Activated T-helper 17 cell treated with anti-CD3 and anti-CD28 coated beads, Interleukin-2, amount 50 U/mL, for 72 hours (primary cell): ENCODE data around the gene LARGE1. TPM values are rescaled to one million over a fixed set of nuclear protein-coding genes. Genes with fewer than 3 reads are reported as not detected.

ENCODE experiments used
- ATAC-seq: fragments of 150-1000 bp; cut with Tn5 transposase; replicated peaks from 2 replicates; pipeline ENCODE4 v1.10.0; 2021; ENCODE audit warnings: mild to moderate bottlenecking, moderate library complexity
- H3K27ac Mint-ChIP-seq: one replicate; pipeline ENCODE4 v1.8.0; 2022; ENCODE audit warnings: mixed read lengths
- H3K27me3 Mint-ChIP-seq: one replicate; pipeline ENCODE4 v1.8.0; 2022; ENCODE audit warnings: mixed read lengths
- H3K36me3 Mint-ChIP-seq: one replicate; pipeline ENCODE4 v1.8.0; 2022; ENCODE audit warnings: low read depth, mild to moderate bottlenecking, mixed read lengths
- H3K4me1 Mint-ChIP-seq: one replicate; pipeline ENCODE4 v1.8.0; 2022; ENCODE audit warnings: mixed read lengths
- H3K4me3 Mint-ChIP-seq: one replicate; pipeline ENCODE4 v1.8.0; 2022; ENCODE audit warnings: mild to moderate bottlenecking, mixed read lengths
- H3K9me3 Mint-ChIP-seq: one replicate; pipeline ENCODE4 v1.8.0; 2022; ENCODE audit warnings: mixed read lengths
- total RNA-seq, 2 donors: library from RNA; stranded (reverse); gene quantifications; one replicate each; pipeline ENCODE4 v1.2.3, GENCODE V29; 2022

The LARGE1 gene
- total RNA-seq, 2 donors from 2014 or later, result 0.45 to 0.73 TPM

DNA sequence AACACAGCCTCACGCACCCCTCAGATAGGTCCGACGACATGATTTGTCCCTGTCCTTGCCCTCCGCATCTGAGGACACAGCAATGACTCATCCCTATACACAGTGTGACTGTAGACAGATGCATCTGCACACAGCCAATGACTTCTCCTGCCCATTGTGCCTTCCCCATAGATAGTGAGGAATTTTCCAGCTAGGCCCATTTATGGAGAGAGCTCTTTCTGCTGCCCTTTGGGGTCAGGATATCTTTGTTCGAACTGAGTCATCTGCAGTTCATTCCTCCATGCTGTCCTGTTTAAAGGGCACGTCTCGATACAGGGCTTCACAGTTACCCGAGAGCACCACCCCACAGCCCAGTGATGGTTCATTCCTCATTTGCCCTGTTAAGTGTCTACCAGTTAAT lies 96.7 kb downstream of the LARGE1 start:
- H3K4me1 Mint-ChIP-seq, result no peaks in the 10 kb centered on the region
- peaks cover 7% of the 10 kb centered on the region for H3K9me3 Mint-ChIP-seq
- no peaks in the 10 kb centered on the region for H3K36me3 Mint-ChIP-seq
- H3K4me3 Mint-ChIP-seq, result no peak overlapping the region
- ATAC-seq, result no peak
- H3K27me3 Mint-ChIP-seq, result no peaks in the 10 kb centered on the region
- H3K27ac Mint-ChIP-seq, result no peak overlapping the region

GRCh38 chr22:33821290-33821689 lies 99.0 kb downstream of the LARGE1 start:
- H3K4me1 Mint-ChIP-seq, result no peaks in the 10 kb centered on the region
- no peaks in the 10 kb centered on the region for H3K27me3 Mint-ChIP-seq
- no peak overlapping the region for H3K27ac Mint-ChIP-seq
- H3K4me3 Mint-ChIP-seq, result no peak overlapping the region
- H3K36me3 Mint-ChIP-seq, result no peaks in the 10 kb centered on the region
- ATAC-seq, result no peak
- H3K9me3 Mint-ChIP-seq, result peaks cover 7% of the 10 kb centered on the region

DNA sequence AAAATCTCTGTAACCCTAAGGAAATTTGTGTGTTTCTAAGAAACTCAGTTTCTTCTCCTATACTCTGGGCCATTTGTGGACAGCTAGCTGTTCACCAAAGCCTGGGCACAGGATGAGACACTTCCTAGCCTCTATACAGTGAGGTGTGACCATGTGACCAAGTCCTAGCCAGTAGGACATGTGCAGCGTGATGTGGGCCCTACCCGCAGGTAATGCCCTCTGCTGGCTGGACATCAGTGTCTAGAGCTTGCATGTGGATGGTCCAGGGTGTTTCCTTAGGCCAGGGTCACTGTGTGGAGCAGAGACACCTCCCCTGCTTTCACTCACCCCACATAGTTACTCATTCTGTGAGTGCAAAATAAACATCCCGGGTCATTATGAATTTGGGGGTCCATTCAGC lies 100.5 kb downstream of the LARGE1 start:
- Mint-ChIP-seq H3K4me3 (no peak overlapping the region), H3K4me1 (no peaks in the 10 kb centered on the region), H3K36me3 (no peaks in the 10 kb centered on the region), H3K27ac (no peak overlapping the region), H3K9me3 (peaks cover 7% of the 10 kb centered on the region), H3K27me3 (no peaks in the 10 kb centered on the region)
- no peak for ATAC-seq

- no peak for ATAC-seq
- Mint-ChIP-seq H3K36me3 (no peaks in the 10 kb centered on the region), H3K4me3 (no peak overlapping the region), H3K9me3 (peaks cover 7% of the 10 kb centered on the region), H3K4me1 (no peaks in the 10 kb centered on the region), H3K27ac (no peak overlapping the region), H3K27me3 (no peaks in the 10 kb centered on the region)
These were observed 102.7 kb downstream of the LARGE1 start for GRCh38 chr22:33817512-33818127.

GRCh38 chr22:33812360-33812977 lies 107.8 kb downstream of the LARGE1 start:
- Mint-ChIP-seq H3K27ac (no peak overlapping the region), H3K36me3 (no peaks in the 10 kb centered on the region), H3K4me1 (no peaks in the 10 kb centered on the region), H3K9me3 (peaks cover 15% of the 10 kb centered on the region), H3K4me3 (no peak overlapping the region), H3K27me3 (no peaks in the 10 kb centered on the region)
- ATAC-seq, result no peak

- H3K36me3 Mint-ChIP-seq, result no peaks in the 10 kb centered on the region
- no peaks in the 10 kb centered on the region for H3K27me3 Mint-ChIP-seq
- H3K9me3 Mint-ChIP-seq, result peaks cover 15% of the 10 kb centered on the region
- no peak overlapping the region for H3K4me3 Mint-ChIP-seq
- ATAC-seq, result no peak
- H3K4me1 Mint-ChIP-seq, result no peaks in the 10 kb centered on the region
- no peak overlapping the region for H3K27ac Mint-ChIP-seq
These were observed 108.6 kb downstream of the LARGE1 start for GRCh38 chr22:33811686-33812085.

DNA sequence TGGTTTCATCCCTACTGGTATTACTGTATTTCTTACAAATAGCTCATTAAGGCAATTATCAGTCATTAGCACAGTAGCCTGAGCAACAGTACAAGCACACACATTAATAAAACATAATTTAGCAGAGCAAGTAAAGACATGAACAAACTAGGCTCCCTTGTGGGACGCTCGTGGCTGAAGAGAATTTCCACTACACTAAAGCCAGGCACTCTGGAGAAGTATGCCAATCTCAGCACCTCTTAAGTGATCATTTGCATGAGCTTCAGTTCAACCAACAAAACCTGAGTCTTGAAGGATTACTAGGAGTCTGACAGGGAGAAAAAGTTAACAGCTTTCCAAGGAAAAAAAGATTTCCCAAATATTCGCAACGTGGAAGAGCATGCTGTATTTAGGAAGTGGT lies 109.1 kb downstream of the LARGE1 start:
- H3K4me1 Mint-ChIP-seq, result no peaks in the 10 kb centered on the region
- no peak overlapping the region for H3K27ac Mint-ChIP-seq
- no peaks in the 10 kb centered on the region for H3K36me3 Mint-ChIP-seq
- H3K27me3 Mint-ChIP-seq, result no peaks in the 10 kb centered on the region
- no peak for ATAC-seq
- H3K9me3 Mint-ChIP-seq, result peaks cover 15% of the 10 kb centered on the region
- H3K4me3 Mint-ChIP-seq, result no peak overlapping the region

DNA sequence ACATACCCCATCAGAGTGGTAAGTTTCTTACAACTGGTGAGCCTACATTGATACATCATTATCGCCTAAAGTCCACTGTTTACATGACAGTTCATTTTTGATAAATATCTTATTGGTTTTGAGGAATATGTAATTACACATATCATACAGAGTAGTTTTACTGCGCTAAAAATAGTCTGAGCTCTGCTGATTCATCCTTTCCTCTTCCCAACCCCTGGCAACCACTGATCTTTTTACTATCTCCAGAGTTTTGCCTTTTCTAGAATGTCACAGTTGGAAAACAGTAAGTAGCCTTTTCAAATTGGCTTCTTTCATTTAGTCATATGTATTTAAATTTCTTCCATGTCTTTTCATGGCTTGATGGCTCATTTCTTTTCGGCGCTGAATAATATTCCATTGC lies 112.8 kb downstream of the LARGE1 start:
- peaks cover 7% of the 10 kb centered on the region for H3K9me3 Mint-ChIP-seq
- no peak for ATAC-seq
- no peak overlapping the region for H3K27ac Mint-ChIP-seq
- no peaks in the 10 kb centered on the region for H3K4me1 Mint-ChIP-seq
- no peaks in the 10 kb centered on the region for H3K27me3 Mint-ChIP-seq
- H3K36me3 Mint-ChIP-seq, result no peaks in the 10 kb centered on the region
- H3K4me3 Mint-ChIP-seq, result no peak overlapping the region

DNA sequence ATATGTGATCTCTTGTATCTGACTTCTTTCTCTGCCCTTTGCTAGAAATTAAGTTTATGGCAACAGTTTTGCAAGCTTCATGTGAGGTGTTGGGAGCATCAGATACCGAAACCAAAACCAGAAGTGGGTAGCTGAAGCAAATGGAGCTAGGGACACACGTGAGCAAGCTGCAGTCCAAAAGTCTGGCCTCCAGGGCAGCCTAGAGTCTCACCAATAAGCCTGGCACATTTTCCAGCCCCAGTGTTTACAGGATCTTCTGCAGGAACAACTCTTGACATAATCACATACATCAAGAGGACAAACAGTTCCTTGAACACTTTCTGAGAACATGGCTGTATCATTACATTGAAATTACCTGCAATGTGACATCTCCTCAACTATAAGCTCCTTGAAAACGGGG lies 114.1 kb downstream of the LARGE1 start:
- H3K4me1 Mint-ChIP-seq, result no peaks in the 10 kb centered on the region
- peaks cover 3% of the 10 kb centered on the region for H3K9me3 Mint-ChIP-seq
- H3K27me3 Mint-ChIP-seq, result no peaks in the 10 kb centered on the region
- no peak for ATAC-seq
- no peak overlapping the region for H3K27ac Mint-ChIP-seq
- H3K4me3 Mint-ChIP-seq, result no peak overlapping the region
- no peaks in the 10 kb centered on the region for H3K36me3 Mint-ChIP-seq

GRCh38 chr22:33803371-33804282 lies 116.6 kb downstream of the LARGE1 start:
- no peaks in the 10 kb centered on the region for H3K36me3 Mint-ChIP-seq
- H3K4me1 Mint-ChIP-seq, result no peaks in the 10 kb centered on the region
- peaks cover 11% of the 10 kb centered on the region for H3K9me3 Mint-ChIP-seq
- no peaks in the 10 kb centered on the region for H3K27me3 Mint-ChIP-seq
- H3K27ac Mint-ChIP-seq, result no peak overlapping the region
- ATAC-seq, result no peak
- H3K4me3 Mint-ChIP-seq, result no peak overlapping the region

GRCh38 chr22:33798401-33798800 lies 121.9 kb downstream of the LARGE1 start:
- Mint-ChIP-seq H3K36me3 (no peaks in the 10 kb centered on the region), H3K27ac (no peak overlapping the region)

GRCh38 chr22:33796494-33796893 lies 123.8 kb downstream of the LARGE1 start:
- H3K36me3 Mint-ChIP-seq, result no peaks in the 10 kb centered on the region
- no peak for ATAC-seq
- no peaks in the 10 kb centered on the region for H3K4me1 Mint-ChIP-seq
- H3K9me3 Mint-ChIP-seq, result peaks cover 26% of the 10 kb centered on the region
- H3K4me3 Mint-ChIP-seq, result no peak overlapping the region
- peaks cover 6% of the 10 kb centered on the region for H3K27me3 Mint-ChIP-seq
- H3K27ac Mint-ChIP-seq, result no peak overlapping the region

More at GRCh38 chr22:33798401-33798800, 121.9 kb downstream of the LARGE1 start:
- Mint-ChIP-seq H3K27me3 (no peaks in the 10 kb centered on the region), H3K4me1 (no peaks in the 10 kb centered on the region), H3K9me3 (peaks cover 19% of the 10 kb centered on the region), H3K4me3 (no peak overlapping the region)
- no peak for ATAC-seq

GRCh38 chr22:33793475-33793874 lies 126.8 kb downstream of the LARGE1 start:
- no peaks in the 10 kb centered on the region for H3K36me3 Mint-ChIP-seq
- H3K27ac Mint-ChIP-seq, result no peak overlapping the region
- H3K9me3 Mint-ChIP-seq, result peaks cover 19% of the 10 kb centered on the region
- H3K4me3 Mint-ChIP-seq, result no peak overlapping the region
- peaks cover 6% of the 10 kb centered on the region for H3K27me3 Mint-ChIP-seq
- ATAC-seq, result no peak
- no peaks in the 10 kb centered on the region for H3K4me1 Mint-ChIP-seq

GRCh38 chr22:33792832-33793231 lies 127.4 kb downstream of the LARGE1 start:
- Mint-ChIP-seq H3K27ac (no peak overlapping the region), H3K4me1 (no peaks in the 10 kb centered on the region), H3K9me3 (peaks cover 24% of the 10 kb centered on the region), H3K27me3 (peaks cover 6% of the 10 kb centered on the region), H3K4me3 (no peak overlapping the region), H3K36me3 (no peaks in the 10 kb centered on the region)
- no peak for ATAC-seq
